HG02884 (cell line): Measurements from ENCODE around the gene ADGRV1.
"Not testable (repeated sequence)": the region's sequence is repeated elsewhere in the genome, so short reads cannot be mapped to it uniquely, and the experiment has no call there.

ENCODE experiments used
- ATAC-seq: cut with Tn5 transposase; IDR thresholded peaks from one replicate; pipeline ENCODE4 v1.9.1; 2021; ENCODE audit warnings: mild to moderate bottlenecking, moderate library complexity; ENCODE audit not compliant: unreplicated experiment

The ADGRV1 gene

DNA sequence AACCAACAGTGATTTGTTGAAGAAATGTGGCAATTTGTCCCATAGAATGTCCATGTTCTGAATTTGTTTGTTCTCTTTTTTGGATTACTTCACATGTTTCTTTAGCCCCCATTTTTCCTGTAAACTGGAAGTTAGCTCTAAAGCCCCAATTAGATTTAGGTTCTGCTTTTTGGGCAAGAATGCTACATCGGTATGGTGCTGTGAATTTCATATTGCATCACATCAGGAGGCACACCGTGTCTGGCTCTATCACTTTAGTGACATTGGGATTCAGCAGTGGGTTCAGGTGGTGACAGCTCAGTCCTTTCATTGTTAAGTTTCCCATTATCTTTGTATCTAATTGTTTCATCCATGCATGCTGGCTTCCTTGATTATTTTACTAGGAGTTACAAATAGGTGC is 27.9 kb downstream of the ADGRV1 start:
- ATAC-seq: no peak

DNA sequence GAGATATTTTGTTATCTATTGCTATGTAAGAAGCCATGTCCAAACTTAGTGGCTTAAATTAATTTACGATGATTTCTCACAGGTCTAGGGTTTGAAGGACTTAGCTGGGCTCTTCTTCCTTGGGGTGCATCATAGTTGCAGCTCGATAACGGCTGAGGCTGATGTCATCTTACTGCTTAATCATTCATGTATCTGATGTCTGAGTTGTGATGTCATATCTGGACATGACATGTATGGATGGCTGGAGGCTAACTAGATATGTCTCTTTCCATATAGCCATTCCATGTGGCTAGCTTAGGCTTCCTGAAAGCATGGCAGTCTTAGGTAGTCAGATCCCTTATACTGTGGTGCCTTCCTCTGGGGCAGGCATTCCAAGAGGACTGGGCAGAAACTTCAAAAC is 31.6 kb downstream of the ADGRV1 start:
- no peak for ATAC-seq

DNA sequence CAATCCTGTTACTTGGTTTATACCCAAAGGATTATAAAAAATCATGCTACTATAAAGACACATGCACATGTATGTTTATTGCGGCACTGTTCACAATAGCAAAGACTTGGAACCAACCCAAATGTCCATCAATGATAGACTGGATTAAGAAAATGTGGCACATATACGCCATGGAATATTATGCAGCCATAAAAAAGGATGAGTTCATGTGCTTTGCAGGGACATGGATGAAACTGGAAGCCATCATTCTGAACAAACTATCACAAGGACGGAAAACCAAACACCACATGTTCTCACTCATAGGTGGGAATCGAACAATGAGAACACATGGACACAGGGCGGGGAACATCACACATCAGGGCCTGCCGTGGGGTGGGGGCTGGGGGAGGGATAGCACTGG is 34.5 kb downstream of the ADGRV1 start:
- ATAC-seq: not testable (repeated sequence)

DNA sequence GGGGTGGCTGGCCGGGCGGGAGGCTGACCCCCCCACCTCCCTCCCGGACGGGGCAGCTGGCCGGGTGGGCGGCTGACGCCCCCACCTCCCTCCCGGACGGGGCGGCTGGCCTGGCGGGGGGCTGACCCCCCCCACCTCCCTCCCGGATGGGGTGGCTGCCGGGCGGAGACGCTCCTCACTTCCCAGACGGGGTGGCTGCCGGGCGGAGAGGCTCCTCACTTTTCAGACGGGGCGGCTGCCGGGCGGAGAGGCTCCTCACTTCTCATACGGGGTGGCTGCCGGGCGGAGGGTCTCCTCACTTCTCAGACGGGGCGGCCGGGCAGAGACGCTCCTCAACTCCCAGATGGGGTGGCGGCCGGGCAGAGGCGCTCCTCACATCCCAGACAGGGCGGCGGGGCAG is 37.2 kb downstream of the ADGRV1 start:
- ATAC-seq: not testable (repeated sequence)

DNA sequence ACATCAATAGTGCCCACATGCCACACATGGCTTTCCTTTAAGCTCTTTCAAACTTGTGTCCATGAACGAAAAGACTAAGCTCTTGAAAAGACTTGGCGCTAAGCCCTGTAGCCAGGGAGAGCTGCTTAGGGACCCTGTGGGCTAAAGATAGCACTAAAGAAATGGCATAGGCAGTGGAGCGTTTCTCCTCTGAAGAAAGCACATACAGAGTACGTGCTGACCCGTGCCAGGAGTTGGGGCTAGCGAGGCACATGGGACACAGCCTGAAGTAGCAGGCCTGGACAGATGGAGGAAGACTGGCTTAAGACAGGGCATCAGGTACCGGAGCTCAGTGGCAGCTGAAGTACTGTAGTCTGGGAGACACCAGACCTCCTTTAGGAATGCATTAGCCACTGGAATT is 39.7 kb downstream of the ADGRV1 start:
- no peak for ATAC-seq

DNA sequence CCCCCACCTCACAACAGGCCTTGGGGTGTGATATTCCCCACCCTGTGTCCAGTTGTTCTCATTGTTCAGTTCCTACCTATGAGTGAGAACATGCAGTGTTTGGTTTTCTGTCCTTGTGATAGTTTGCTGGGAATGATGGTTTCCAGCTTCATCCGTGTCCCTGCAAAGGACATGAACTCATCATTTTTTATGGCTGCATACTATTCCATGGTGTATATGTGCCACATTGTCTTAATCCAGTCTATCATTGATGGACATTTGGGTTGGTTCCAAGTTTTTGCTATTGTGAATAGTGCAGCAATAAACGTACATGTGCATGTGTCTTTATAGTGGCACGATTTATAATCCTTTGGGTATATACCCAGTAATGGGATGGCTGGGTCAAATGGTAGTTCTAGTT is 41.7 kb downstream of the ADGRV1 start:
- ATAC-seq: not testable (repeated sequence)

DNA sequence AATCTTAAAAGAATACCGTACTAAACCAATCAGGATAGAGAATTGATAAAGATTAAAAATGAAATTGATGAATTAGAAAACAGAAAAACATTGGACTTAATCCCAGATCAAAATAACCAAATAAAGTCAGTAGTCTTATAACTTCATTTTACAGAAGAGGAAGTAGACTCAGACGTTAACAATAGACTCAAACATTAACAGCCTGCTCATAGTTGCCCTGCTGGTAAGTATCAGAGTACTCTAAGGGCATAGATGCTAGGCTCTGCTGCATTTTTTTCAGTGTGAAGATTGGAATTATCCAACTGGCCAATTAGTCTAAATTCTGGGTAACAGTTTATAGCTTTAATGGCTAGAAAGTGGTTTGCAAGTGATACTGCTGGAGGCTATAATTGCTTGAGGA is 42.9 kb downstream of the ADGRV1 start:
- ATAC-seq: no peak

DNA sequence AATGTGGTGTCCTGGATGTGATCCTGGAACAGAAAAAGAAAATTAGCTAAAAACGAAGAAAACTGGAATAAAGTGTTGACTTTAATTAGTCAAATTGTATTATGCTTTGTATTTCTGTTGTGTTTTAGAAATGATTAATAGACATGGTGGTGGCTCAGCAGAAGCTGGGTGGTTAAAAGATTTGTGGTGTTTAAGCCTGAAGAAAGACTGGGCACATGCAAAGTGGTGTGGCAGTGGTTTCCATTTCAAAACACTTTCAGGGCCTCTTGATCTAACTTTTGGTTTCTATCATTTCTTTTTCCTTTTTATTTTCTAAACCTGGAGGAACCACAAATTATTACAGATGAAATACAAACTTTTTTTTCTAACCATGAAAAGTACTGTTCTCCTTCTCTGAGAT is 44.1 kb downstream of the ADGRV1 start:
- ATAC-seq: no peak

DNA sequence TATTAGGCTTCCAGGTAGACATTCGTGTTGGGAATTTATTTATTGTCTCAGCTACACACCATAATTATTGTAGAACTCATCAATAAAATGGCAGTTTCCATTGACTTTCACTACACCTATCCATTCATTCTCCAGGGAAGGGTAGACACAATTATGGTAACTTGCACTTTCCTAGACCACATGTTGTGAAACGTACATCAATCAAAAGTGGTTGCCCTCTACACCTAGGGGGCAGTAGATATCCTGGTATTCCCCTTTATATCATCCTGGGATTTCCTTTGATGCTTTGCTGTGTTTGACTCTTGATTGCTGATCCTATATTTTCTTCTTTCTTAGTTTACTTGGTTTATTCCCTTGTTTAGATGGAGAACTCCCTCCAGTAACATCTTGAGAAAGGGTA is 47.9 kb downstream of the ADGRV1 start:
- no peak for ATAC-seq

DNA sequence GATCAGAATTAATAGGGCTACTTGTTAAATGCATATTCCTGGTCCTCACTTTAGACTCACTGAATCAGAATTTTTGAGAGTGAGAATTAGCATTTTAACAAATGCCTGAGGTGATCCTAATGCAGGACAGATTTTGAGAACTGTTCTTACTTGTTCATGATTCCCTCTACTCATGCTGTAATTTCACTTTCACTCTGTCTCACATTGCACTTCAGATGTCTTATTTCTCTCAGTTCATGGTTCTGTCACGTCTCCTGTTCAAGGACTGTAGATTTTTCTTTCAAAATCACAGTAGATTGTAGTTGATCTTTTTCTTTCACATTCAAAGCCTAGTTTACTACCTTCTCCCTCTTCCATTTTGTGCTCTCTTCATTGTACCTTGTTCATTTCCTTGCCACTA is 54.3 kb downstream of the ADGRV1 start:
- peak; percentile 98 for ATAC-seq

DNA sequence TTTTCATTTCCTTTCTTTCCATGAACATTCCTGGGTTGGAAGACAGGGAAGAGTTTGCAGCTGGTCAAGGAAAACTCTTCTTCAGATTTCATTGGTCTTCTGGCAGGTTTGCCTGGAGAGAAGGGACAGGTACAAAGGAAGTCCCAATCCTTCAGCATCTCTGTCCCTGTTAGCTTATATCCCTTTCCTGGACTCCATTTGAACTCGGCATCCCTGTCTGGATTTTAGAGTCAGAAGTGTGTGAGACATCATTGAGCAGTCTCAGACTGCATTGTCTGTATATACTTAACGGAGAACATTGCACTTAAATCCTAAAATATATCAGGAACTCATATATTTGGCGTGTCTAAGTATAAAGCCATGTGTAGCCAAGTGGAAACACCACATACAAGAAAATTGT is 54.9 kb downstream of the ADGRV1 start:
- ATAC-seq: no peak

DNA sequence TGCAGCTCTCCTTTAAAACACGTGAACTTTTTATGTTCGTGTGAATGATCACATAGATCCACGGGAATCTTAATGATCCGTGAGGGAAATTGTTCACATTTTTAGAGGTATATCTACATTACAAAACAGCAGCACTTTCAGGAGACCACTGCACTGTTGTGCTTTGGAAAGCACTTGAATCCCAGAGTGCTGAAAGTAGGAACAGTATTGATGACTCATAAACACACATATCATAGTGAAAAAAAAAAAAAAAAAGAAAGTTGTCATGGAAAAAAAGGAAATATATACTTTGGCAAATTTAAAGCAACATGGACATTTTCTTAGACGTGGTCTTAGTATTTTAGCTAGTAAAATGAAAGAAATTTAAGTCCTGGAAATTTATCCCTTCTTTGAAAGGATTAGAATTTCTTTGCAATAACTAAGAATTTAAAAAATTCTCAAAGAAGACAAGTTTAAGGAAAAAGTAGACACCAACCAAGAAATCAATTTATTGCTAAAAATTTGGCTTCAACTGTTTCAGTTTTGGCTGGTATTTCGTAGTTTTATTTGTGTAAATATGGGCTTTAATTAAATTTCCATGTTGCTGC is 55.4 kb downstream of the ADGRV1 start:
- ATAC-seq: no peak

DNA sequence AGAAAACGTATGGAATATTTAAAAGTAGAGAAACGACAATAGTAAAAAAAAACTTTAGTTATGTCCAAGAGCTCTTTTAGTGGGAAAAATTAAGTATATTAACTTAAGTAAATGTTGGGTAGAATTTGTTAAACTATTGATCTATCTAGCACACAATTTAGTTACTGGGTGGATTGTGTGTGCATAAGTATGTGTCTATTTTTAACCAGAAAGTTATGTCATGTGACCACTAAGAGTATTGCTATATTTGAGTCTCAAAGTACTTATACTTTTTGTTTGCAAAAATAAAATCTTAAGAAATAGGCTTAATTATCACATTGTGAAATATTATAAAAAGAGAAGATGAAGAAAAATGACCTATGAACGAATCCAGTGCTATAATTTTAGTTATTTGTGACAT is 56.8 kb downstream of the ADGRV1 start:
- no peak for ATAC-seq

DNA sequence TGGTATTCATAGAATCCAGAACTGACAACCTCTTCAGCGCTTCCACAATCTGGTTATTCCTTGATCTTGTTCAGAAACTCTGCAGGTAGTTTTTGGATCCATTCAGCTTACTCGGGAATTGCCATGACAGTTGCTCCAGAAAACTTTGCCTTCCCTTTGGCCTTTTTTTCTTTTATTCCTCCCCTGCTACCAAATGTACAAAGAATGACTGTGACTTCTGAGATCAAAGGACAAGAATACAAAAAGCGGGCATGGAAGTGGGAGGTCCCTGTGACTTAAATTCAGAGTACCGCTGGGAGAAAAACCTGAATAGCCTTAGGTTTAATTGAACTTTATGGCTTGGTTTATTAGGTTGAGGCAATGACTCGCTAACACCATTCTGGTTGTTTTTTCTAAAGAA is 59.5 kb downstream of the ADGRV1 start:
- no peak for ATAC-seq

DNA sequence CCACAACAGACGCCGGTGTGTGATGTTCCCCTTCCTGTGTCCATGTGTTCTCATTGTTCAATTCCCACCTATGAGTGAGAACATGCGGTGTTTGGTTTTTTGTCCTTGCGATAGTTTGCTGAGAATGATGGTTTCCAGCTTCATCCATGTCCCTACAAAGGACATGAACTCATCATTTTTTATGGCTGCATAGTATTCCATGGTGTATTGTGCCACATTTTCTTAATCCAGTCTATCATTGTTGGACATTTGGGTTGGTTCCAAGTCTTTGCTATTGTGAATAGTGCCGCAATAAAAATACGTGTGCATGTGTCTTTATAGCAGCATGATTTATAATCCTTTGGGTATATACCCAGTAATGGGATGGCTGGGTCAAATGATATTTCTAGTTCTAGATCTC is 61.2 kb downstream of the ADGRV1 start:
- ATAC-seq: not testable (repeated sequence)

DNA sequence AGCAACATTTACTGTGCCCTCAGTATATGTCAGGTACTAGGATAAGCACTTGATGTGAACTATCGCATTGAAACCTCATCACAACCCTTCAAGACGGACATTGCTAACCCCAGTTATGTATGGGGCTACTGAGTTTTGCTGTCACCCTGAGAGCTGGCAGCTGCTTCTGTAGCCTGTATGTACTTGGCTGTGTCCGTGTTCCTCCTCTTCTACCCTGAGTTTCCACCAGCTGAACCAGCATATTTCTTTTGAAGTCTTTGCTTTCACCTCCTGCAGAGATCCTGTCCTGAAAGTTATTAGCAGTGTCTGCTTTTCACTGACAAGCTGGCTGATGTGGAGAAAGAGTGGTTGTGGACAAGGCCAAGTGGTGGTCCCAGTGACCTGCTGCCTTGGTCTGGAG is 63.3 kb downstream of the ADGRV1 start:
- no peak for ATAC-seq

DNA sequence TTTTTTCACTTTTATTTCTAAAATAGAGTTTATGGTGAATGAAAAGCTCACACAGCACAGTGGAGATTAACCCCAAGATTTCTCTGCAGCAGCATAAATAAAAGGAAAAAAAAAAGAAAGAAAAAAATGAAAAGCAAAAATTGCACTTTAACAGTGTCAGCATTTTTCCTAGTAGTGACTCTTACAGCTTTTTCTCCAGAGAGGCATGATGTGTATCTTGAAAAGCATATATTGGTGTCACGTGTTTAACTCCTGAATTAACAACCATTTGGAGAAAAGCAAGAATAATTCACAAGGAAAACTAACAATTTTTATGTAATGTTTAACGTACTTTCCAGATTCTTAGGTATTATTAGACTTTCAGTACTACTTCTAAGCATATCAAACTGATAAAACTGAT is 67.9 kb downstream of the ADGRV1 start:
- ATAC-seq: no peak

DNA sequence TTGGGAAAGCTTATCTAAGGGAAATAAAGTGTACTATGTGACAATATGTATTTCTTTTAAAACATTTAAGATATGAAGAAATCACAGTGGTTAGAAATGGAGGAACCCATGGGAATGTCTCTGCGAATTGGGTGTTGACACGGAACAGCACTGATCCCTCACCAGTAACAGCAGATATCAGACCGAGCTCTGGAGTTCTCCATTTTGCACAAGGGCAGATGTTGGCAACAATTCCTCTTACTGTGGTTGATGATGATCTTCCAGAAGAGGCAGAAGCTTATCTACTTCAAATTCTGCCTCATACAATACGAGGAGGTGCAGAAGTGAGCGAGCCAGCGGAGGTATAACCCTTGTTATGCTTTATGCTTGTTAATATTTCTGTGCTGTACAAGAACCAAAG is 69.9 kb downstream of the ADGRV1 start:
- no peak for ATAC-seq

DNA sequence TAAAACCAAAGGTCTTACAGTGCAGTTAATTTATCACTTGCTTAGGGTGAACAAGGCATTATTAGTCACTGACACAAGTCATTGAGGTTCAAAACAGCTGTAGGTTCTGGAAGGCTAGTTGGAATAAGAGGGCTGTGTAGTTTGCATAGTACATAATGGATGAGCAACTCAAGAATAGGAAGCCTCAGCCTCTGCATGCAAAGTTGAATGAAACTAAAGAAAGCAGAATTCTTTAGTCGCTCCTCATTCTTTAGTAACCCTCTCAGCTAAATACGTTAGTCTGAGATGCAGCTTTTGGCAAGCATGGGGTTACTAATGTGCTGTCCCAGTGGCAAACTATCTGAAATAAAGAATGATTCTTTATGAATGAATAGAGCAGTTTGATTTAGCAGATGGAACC is 74.2 kb downstream of the ADGRV1 start:
- ATAC-seq: no peak

DNA sequence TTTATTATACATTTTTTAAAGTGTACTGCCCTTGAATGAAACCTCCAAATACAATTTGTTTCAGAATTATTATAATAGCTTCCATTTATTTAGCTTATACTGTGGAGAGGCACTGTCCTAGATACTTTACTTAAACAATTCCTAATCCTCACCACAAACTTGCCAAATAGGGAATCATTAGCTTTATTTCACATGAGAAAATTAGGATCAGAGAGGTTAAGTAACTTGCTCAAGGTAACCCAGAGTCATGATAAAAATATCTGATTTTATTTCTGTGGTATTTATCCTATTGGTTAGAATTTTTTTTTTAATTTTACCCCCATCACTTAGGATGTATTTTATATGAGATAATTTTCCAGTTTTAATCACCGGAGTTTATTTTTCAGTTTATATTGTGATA is 78.4 kb downstream of the ADGRV1 start:
- no peak for ATAC-seq

DNA sequence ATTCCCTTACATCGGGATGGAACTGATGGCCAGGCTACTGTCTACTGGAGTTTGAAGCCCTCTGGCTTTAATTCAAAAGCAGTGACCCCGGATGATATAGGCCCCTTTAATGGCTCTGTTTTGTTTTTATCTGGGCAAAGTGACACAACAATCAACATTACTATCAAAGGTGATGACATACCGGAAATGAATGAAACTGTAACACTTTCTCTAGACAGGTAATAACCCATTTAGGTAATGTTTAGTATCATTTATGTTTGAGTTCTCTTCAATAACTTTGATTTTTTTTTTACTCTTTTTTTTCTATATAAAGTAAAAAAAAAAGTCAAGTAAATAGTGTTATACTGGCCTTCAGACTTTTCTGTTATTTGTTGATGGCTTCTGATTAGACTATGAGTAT is 79.1 kb downstream of the ADGRV1 start:
- ATAC-seq: no peak

DNA sequence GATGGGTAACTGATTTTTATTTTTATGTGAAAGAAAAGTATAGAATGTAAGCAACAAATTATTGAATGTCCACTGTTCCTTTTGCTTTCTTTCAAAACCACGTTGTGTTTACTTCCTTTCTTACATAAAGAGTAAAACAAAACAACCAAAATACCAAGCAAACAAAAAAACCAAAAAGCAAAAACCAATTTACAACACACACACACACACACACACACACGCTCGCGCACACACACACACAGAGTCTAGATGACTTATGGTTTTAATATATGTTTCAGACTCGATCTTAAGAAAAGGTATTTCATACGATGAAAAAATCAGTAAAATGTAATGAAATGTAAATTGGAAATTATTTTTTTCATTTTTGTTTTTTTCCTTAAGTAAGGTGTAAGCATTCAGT is 80.3 kb downstream of the ADGRV1 start:
- ATAC-seq: no peak

DNA sequence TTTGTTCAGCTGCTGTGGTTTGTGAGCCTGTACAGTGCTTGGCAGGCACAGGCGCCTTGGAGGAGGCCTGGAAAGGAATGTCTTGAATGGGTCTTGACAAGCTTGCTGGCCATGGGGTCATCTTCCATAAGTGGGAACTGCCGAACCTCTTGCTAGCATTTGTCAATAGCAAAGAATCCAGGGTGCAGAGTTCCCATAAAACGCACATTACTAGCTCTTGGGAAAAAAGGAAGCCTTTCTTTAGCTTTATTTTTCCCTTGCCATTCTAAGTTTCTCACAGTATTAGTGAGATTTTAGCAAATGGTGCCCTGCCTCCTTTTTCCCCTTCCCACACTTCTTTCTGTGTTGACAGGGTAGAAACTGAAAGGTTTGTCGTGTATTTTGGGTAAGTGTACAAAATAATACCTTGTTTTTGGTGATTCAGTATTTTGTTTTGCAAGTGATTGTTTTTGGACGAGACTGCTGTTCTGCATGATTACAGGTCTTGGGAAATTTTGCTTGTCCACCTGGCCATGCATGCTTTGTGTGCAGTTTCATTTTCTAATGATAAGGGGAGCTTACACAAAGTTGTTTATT is 82.0 kb downstream of the ADGRV1 start:
- no peak for ATAC-seq
